HG03571 (cell line): ENCODE data around the gene POU5F2.

Source experiments
- ATAC-seq: cut with Tn5 transposase; IDR thresholded peaks from one replicate; pipeline ENCODE4 v1.9.1; 2021; ENCODE audit not compliant: unreplicated experiment

The POU5F2 gene, protein sequence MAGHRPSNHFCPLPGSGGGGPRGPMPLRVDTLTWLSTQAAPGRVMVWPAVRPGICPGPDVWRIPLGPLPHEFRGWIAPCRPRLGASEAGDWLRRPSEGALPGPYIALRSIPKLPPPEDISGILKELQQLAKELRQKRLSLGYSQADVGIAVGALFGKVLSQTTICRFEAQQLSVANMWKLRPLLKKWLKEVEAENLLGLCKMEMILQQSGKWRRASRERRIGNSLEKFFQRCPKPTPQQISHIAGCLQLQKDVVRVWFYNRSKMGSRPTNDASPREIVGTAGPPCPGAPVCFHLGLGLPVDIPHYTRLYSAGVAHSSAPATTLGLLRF

DNA sequence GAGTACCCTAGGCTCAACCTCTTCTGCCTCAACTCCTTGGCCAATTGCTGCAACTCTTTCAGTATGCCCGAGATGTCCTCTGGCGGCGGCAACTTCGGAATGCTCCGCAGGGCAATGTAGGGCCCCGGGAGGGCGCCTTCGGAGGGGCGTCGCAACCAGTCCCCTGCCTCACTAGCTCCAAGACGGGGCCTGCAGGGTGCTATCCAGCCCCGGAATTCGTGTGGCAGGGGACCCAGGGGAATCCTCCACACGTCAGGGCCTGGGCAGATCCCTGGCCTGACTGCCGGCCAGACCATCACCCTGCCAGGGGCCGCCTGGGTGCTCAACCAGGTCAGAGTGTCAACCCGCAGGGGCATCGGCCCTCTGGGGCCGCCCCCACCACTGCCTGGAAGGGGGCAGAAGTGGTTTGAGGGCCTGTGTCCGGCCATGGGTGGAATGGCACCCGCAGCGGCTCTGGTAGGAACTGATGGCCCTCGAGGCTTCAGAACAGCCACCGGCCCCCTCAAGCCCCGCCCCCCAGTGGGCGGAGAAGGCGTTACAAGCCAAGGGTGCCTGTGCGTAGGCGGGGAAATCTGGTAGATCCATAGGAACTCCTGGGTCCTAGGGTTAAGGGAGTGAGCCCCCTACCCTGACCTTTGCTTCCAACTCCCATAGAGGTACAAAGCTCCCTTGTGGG is at the start of gene POU5F2:
Gene POU5F2, minus strand, starts transcription at position 465 of the 676 bp plus-strand sequence. Its CDS starts 37 bp downstream, at position 428.
- no peak for ATAC-seq

DNA sequence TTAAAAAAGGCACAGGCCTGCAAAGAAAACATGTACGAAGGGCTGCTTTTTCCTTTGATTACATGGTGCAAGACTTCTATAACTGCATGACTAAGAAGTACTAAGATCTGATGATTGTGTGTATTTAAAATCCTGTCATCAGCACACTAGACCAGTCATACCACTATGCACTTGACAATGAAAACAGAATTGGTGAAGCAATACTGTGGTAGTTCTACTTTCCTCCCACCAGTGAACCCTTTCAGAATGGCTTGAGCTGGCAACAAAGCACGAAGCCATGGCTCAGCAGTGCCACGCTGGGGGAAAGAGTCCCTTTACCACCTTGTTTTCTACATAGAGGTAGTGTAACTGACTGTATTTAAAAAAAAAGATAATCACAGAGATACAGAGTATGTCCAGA is 49.0 kb upstream of the POU5F2 start:
- no peak for ATAC-seq

GRCh38 chr5:93789173-93790067 is 48.0 kb upstream of the POU5F2 start:
- ATAC-seq: no peak

- no peak for ATAC-seq
Measured at GRCh38 chr5:93787598-93787997, 46.2 kb upstream of the POU5F2 start.

- no peak for ATAC-seq
Measured at GRCh38 chr5:93785475-93785874, 44.1 kb upstream of the POU5F2 start.

- ATAC-seq: no peak
Measured at GRCh38 chr5:93782978-93783377, 41.6 kb upstream of the POU5F2 start.

DNA sequence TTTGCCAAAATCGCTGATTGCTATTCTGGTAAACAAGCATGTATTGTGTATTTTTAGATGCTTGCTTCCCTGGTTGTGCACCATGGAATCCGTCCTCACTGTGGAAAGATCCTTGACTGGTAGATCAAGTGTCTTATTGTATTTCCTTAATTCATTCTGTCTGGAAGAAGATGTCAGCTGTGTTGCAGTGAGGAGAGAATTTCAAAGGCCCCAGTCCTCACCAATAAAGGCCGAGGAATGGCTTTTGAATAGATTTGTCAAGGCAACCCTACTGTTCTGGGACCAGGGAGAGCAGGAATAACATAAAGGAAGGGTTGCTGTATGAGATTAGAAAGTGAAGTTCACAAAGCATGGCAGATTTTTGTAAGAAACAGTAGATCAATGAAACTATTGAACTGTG is 36.2 kb upstream of the POU5F2 start:
- ATAC-seq: no peak

DNA sequence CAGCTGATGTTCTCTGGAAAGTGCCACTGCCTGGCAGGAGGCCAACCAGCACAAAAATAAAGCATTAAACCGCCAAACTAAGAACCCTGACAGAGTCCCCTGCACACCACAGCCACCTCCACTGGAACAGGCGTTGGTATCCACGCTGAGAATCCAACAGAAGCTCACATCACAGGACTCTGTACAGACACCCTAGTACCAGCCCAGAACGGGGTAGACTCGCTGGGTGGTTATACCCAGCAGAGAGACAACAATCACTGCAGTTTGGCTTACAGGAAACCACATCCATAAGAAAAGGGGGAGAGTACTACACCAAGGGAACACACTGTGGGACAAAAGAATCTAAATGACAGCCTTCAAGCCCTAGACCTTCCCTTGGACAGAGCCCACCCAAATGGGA is 15.0 kb upstream of the POU5F2 start:
- no peak for ATAC-seq

GRCh38 chr5:93755716-93756115 is 14.3 kb upstream of the POU5F2 start:
- no peak for ATAC-seq

- ATAC-seq: no peak
Measured at GRCh38 chr5:93748875-93749397, 7.5 kb upstream of the POU5F2 start.

GRCh38 chr5:93746406-93747056 is 5.1 kb upstream of the POU5F2 start:
- no peak for ATAC-seq

- no peak for ATAC-seq
Measured at GRCh38 chr5:93736284-93736683, 5.1 kb downstream of the POU5F2 start.

- ATAC-seq: no peak
Measured at GRCh38 chr5:93735378-93735777, 6.0 kb downstream of the POU5F2 start.

DNA sequence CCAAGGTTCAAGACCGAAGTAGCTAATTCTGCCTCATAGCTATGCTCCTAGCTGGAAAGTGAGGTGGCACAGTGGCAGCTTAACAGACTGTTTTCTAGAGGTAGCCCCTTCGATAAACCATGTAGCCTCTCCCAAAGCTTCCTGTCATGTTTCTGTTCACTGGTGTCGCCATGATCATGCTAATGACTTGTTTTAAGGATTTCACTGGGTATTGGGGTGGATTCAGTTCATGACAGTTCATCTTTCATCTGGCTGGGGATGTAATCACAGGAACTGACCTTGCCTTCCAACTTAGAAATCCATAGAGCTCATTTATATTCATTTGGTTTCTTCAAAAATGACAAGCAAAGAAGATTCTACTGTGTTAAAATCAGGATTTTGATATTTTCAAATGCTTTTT is 9.4 kb downstream of the POU5F2 start:
- ATAC-seq: no peak

DNA sequence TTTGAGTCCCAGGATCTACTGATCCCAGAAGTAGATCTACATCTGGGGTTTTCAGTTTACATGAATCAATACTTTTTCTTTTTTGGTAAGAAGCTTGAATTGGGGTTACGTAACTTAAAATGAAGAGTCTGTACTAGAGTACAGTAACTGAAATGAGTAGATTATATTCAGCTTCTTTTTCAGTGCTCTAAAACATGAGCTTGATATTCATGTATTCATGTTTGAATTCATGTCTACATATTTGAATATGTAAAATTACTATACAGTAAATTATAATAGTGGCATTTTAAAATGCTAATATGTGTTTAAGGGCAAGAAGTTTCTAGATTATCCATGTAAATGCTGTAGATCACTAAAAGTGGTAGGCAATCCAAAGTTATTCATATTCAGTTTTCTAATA is 14.8 kb downstream of the POU5F2 start:
- no peak for ATAC-seq

GRCh38 chr5:93724791-93725190 is 16.6 kb downstream of the POU5F2 start:
- ATAC-seq: no peak

DNA sequence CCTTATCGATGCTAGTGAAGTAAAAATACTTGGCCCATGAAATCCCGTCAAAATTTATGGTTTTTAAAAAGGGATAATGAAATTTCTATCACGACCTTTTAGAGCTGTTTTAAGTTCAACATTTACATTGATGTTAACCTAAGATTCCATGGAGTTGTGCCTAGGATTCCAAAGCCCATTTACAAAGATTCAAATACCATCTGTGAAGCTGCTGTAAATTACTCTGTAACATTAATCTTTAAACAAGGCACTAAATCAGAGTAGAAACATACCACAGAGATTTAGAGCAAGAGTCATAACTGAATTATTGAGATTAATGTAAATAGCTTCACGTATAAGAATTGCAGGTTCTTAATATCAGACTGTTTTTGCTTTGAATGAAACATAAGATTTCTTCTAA is 17.7 kb downstream of the POU5F2 start:
- no peak for ATAC-seq

- no peak for ATAC-seq
Measured at GRCh38 chr5:93723005-93723404, 18.4 kb downstream of the POU5F2 start.

- no peak for ATAC-seq
Measured at GRCh38 chr5:93722588-93722987, 18.8 kb downstream of the POU5F2 start.

DNA sequence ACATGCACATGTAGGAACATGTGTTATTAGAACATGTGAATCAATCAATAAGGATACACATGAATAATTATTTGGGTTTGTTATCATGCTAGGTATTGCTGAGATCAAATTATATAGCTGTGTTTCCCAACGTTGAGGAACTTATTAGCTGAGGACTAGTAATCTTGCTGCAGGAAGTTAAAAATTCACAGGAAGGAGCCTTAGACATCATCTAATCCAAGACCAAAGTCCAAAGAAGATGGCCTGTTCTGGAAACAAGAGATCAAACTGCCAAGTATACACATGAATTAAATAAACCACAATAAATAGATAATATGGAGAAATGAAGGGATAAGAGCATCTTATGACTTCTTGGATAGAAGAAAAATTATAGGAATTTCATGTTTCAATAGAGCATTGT is 19.9 kb downstream of the POU5F2 start:
- no peak for ATAC-seq

GRCh38 chr5:93721071-93721470 is 20.3 kb downstream of the POU5F2 start:
- ATAC-seq: no peak
